HepG2 (cell line): ENCODE results near the gene KIAA1614. TPM values are rescaled to one million over a fixed set of nuclear protein-coding genes. Genes with fewer than 3 reads are reported as not detected.
A peak's percentile ranks its signal among the peaks of the same experiment; 100 is the strongest.

Experiments
- CCAR2 ChIP-seq: fragments of 200-400 bp; formaldehyde crosslinking; optimal IDR thresholded peaks from 2 replicates; pipeline ENCODE3; 2018; ENCODE audit warnings: low read depth, mild to moderate bottlenecking, low read length, moderate library complexity
- GATA4 ChIP-seq: sonication (generic); IDR thresholded peaks from 2 replicates; pipeline ENCODE4 v1.6.1; 2016; ENCODE audit warnings: antibody characterized with exemption, low read depth, borderline replicate concordance
- GATAD2A ChIP-seq: IDR thresholded peaks from 2 replicates; pipeline ENCODE4 v1.6.1; 2016
- GZF1 ChIP-seq: sonication (generic); formaldehyde crosslinking; IDR thresholded peaks from 2 replicates; pipeline ENCODE4 v1.5.1; 2020; ENCODE audit warnings: mild to moderate bottlenecking, missing genetic modification reagents
- HOXA3 ChIP-seq: sonication (generic); formaldehyde crosslinking; IDR thresholded peaks from 2 replicates; pipeline ENCODE4 v1.5.0; 2020; ENCODE audit warnings: missing genetic modification reagents
- KLF13 ChIP-seq: sonication (generic); formaldehyde crosslinking; IDR thresholded peaks from 2 replicates; pipeline ENCODE4 v1.4.0; 2020; ENCODE audit warnings: mild to moderate bottlenecking, missing genetic modification reagents
- STAG1 ChIP-seq: sonication (generic); formaldehyde crosslinking; IDR thresholded peaks from 2 replicates; pipeline ENCODE4 v1.4.0; 2020; ENCODE audit warnings: missing genetic modification reagents
- TOE1 ChIP-seq: sonication (generic); formaldehyde crosslinking; IDR thresholded peaks from 2 replicates; pipeline ENCODE4 v1.4.0; 2020; ENCODE audit warnings: mild to moderate bottlenecking, missing genetic modification reagents
- ZBTB14 ChIP-seq: sonication (generic); formaldehyde crosslinking; IDR thresholded peaks from 2 replicates; pipeline ENCODE4 v1.4.0; 2020; ENCODE audit warnings: missing genetic modification reagents
- ZBTB39 ChIP-seq: sonication (generic); formaldehyde crosslinking; IDR thresholded peaks from 2 replicates; pipeline ENCODE4 v1.5.0; 2020; ENCODE audit warnings: missing genetic modification reagents
- ZNF335 ChIP-seq: sonication (generic); formaldehyde crosslinking; IDR thresholded peaks from 2 replicates; pipeline ENCODE4 v1.4.0; 2020; ENCODE audit warnings: missing genetic modification reagents
- ZNF790 ChIP-seq: sonication (generic); formaldehyde crosslinking; IDR thresholded peaks from 2 replicates; pipeline ENCODE4 v1.8.0; 2022; ENCODE audit warnings: missing genetic modification reagents, mild to moderate bottlenecking, borderline replicate concordance
- ZSCAN22 ChIP-seq: sonication (generic); formaldehyde crosslinking; IDR thresholded peaks from 2 replicates; pipeline ENCODE4 v1.4.0; 2020; ENCODE audit warnings: mild to moderate bottlenecking, missing genetic modification reagents
- ZUFSP ChIP-seq: sonication (generic); formaldehyde crosslinking; IDR thresholded peaks from 2 replicates; pipeline ENCODE4 v1.9.0; 2021; ENCODE audit warnings: missing genetic modification reagents, mild to moderate bottlenecking, borderline replicate concordance
- polyA plus RNA-seq, 8 experiments: library from polyadenylated mRNA; depleted of rRNA in 3 of 8; stranded (reverse) in 7 of 8; unstranded in 1 of 8; fragments of >200 nt; fragmentation: Illumina TruSeq in 4 of 8; extraction: Trizol in 4 of 8; gene quantifications; 2 replicates each; pipeline versions ENCODE4 v1.2.1 to v1.2.3, GENCODE V29; 2011 to 2016; ENCODE audit warnings: low read depth in 4 of 8, missing spikeins in 1 of 8, mixed read lengths in 1 of 8; ENCODE audit not compliant: insufficient read depth in 1 of 8
- total RNA-seq, 5 experiments: library from RNA; depleted of rRNA; stranded (reverse); fragments of >200 nt; fragmentation: Illumina TruSeq; extraction: Trizol; gene quantifications; 2 replicates each; pipeline ENCODE4 v1.2.3, GENCODE V29; 2016; ENCODE audit warnings: low read depth in 1 of 5

The KIAA1614 gene
- total and polyA plus RNA-seq, 2 of the 13 experiments (the other 11 are each of a cell fraction or from before 2014, with no cell fraction given) = 0.15 to 0.77 TPM

- no peak for TF ChIP-seq ZUFSP (CRISPR knock-in tag)
- peak; percentile 33; the same call in 1 of the 2 replicates for TF ChIP-seq HOXA3 (CRISPR knock-in tag)
- no peak for TF ChIP-seq ZNF335 (CRISPR knock-in tag)
- TF ChIP-seq CCAR2 = no peak
- TF ChIP-seq ZBTB39 (CRISPR knock-in tag) = no peak
- no peak for TF ChIP-seq STAG1
- TF ChIP-seq TOE1 = no peak
- TF ChIP-seq GATAD2A = peak; percentile 54; the same call in 1 of the 2 replicates
- no peak for TF ChIP-seq ZNF790
- no peak for TF ChIP-seq GATA4
- no peak for TF ChIP-seq ZBTB14 (CRISPR knock-in tag)
- no peak for TF ChIP-seq KLF13 (CRISPR knock-in tag)
- no peak for TF ChIP-seq ZSCAN22 (CRISPR knock-in tag)
- TF ChIP-seq GZF1 = no peak
- TF ChIP-seq, all 625 proteins: peak for 23
Observed at GRCh38 chr1:180927348-180927747, 14.7 kb downstream of the KIAA1614 start (continued).
